H9 (cell line): ENCODE measurements around the gene KLF16. TPM values are rescaled to one million over a fixed set of nuclear protein-coding genes. Genes with fewer than 3 reads are reported as not detected.

Experiments
- DNase-seq: peaks from one replicate; pipeline ENCODE4 v3.0.0-alpha.2; 2017
- H2AFZ ChIP-seq: one replicate; pipeline ENCODE4 v1.6.1; 2013; ENCODE audit warnings: mild to moderate bottlenecking, low read length, control low read depth, moderate library complexity
- H2AK5ac ChIP-seq: 2 replicates; pipeline ENCODE4 v1.6.1; 2013; ENCODE audit warnings: low read length, control low read depth, mixed read lengths; ENCODE audit not compliant: insufficient read length
- H2BK120ac ChIP-seq: one replicate; pipeline ENCODE4 v1.6.1; 2013; ENCODE audit warnings: low read depth, mild to moderate bottlenecking, low read length, control low read depth, inconsistent platforms; ENCODE audit not compliant: poor library complexity, severe bottlenecking
- H2BK12ac ChIP-seq: 2 replicates; pipeline ENCODE4 v1.6.1; 2013; ENCODE audit warnings: low read length, control low read depth, mixed read lengths, low read depth; ENCODE audit not compliant: insufficient read length
- H2BK15ac ChIP-seq: 2 replicates; pipeline ENCODE4 v1.6.1; 2013; ENCODE audit warnings: low read depth, low read length, control low read depth
- H2BK20ac ChIP-seq: one replicate; pipeline ENCODE4 v1.6.1; 2013; ENCODE audit warnings: low read depth, mild to moderate bottlenecking, low read length, control low read depth, inconsistent platforms; ENCODE audit not compliant: poor library complexity, severe bottlenecking
- H2BK5ac ChIP-seq: 2 replicates; pipeline ENCODE4 v1.6.1; 2013; ENCODE audit warnings: low read length, control low read depth, mixed read lengths; ENCODE audit not compliant: insufficient read length
- H3K14ac ChIP-seq: 2 replicates; pipeline ENCODE4 v1.6.1; 2013; ENCODE audit warnings: low read length, control low read depth; ENCODE audit not compliant: insufficient read depth
- H3K18ac ChIP-seq: 2 replicates; pipeline ENCODE4 v1.6.1; 2013; ENCODE audit warnings: low read depth, mild to moderate bottlenecking, mixed read lengths, low read length, control low read depth; ENCODE audit not compliant: insufficient read length
- H3K23ac ChIP-seq: 2 replicates; pipeline ENCODE4 v1.6.1; 2013; ENCODE audit warnings: low read length, control low read depth, mixed read lengths, low read depth; ENCODE audit not compliant: insufficient read length
- H3K23me2 ChIP-seq: 2 replicates; pipeline ENCODE4 v1.6.1; 2013; ENCODE audit warnings: low read depth, mild to moderate bottlenecking, mixed read lengths, low read length, control low read depth; ENCODE audit not compliant: insufficient read length, poor library complexity, severe bottlenecking
- H3K27ac ChIP-seq: 2 replicates; pipeline ENCODE4 v1.5.1; 2013; ENCODE audit warnings: low read length, control low read depth, mixed read lengths, low read depth; ENCODE audit not compliant: insufficient read length
- H3K27me3 ChIP-seq: 2 replicates; pipeline ENCODE4 v1.6.1; 2013; ENCODE audit warnings: low read length, control low read depth, inconsistent platforms; ENCODE audit not compliant: insufficient read depth
- H3K4ac ChIP-seq: 2 replicates; pipeline ENCODE4 v1.6.1; 2013; ENCODE audit warnings: low read depth, mild to moderate bottlenecking, control low read depth, inconsistent platforms, low read length, moderate library complexity
- H3K4me1 ChIP-seq: 2 replicates; pipeline ENCODE4 v1.6.1; 2013; ENCODE audit warnings: low read length, control low read depth, inconsistent platforms; ENCODE audit not compliant: insufficient read depth
- H3K4me2 ChIP-seq: 2 replicates; pipeline ENCODE4 v1.6.1; 2013; ENCODE audit warnings: low read length, control low read depth, mixed read lengths; ENCODE audit not compliant: insufficient read length, insufficient read depth
- H3K56ac ChIP-seq: 2 replicates; pipeline ENCODE4 v1.6.1; 2013; ENCODE audit warnings: low read depth, mild to moderate bottlenecking, mixed read lengths, low read length, control low read depth; ENCODE audit not compliant: insufficient read length
- H3K79me1 ChIP-seq: 2 replicates; pipeline ENCODE4 v1.6.1; 2013; ENCODE audit warnings: low read depth, mild to moderate bottlenecking, moderate library complexity, low read length, control low read depth, inconsistent platforms; ENCODE audit not compliant: insufficient read depth, poor library complexity, severe bottlenecking
- H3K79me2 ChIP-seq: 2 replicates; pipeline ENCODE4 v1.6.1; 2013; ENCODE audit warnings: low read length, control low read depth, inconsistent platforms; ENCODE audit not compliant: insufficient read depth
- H3K9ac ChIP-seq: 2 replicates; pipeline ENCODE4 v1.6.1; 2013; ENCODE audit warnings: low read length, control low read depth, mixed read lengths; ENCODE audit not compliant: insufficient read length; ENCODE audit errors: extremely low read depth
- H3K9me3 ChIP-seq: one replicate; pipeline ENCODE4 v1.6.1; 2013; ENCODE audit warnings: low read depth, low read length, inconsistent platforms; ENCODE audit not compliant: control insufficient read depth
- H3T11ph ChIP-seq: one replicate; pipeline ENCODE4 v1.6.1; 2013; ENCODE audit warnings: mild to moderate bottlenecking, low read length, control low read depth, inconsistent platforms
- H4K20me1 ChIP-seq: one replicate; pipeline ENCODE4 v1.6.1; 2013; ENCODE audit not compliant: control insufficient read depth, insufficient read length, insufficient read depth
- H4K5ac ChIP-seq: 2 replicates; pipeline ENCODE4 v1.6.1; 2013; ENCODE audit warnings: low read depth, mild to moderate bottlenecking, mixed read lengths, low read length, control low read depth; ENCODE audit not compliant: insufficient read length
- H4K8ac ChIP-seq: replicated peaks from 2 replicates; pipeline ENCODE4 v1.6.1; 2013; ENCODE audit warnings: low read length, control low read depth, mixed read lengths, low read depth; ENCODE audit not compliant: insufficient read length
- H4K91ac ChIP-seq: 2 replicates; pipeline ENCODE4 v1.6.1; 2013; ENCODE audit warnings: low read depth, mild to moderate bottlenecking, moderate library complexity, mixed read lengths, low read length, control low read depth; ENCODE audit not compliant: insufficient read length
- H3K27ac Mint-ChIP-seq, 3 experiments: 2 replicates in 2 of 3; 3 replicates in 1 of 3; pipeline ENCODE4 v1.8.0; 2020 to 2021; ENCODE audit warnings: mixed read lengths in 3 of 3, mild to moderate bottlenecking in 1 of 3, moderate library complexity in 1 of 3
- H3K27me3 Mint-ChIP-seq: 2 replicates; pipeline ENCODE4 v1.8.0; 2021; ENCODE audit warnings: low read depth, mild to moderate bottlenecking, moderate library complexity, mixed read lengths
- H3K36me3 Mint-ChIP-seq, 3 experiments: 2 replicates in 2 of 3; 3 replicates in 1 of 3; pipeline ENCODE4 v1.8.0; 2020 to 2021; ENCODE audit warnings: low read depth in 3 of 3, mixed read lengths in 3 of 3; ENCODE audit not compliant: insufficient read depth in 1 of 3
- H3K4me1 Mint-ChIP-seq, 2 experiments: 2 replicates each; pipeline ENCODE4 v1.8.0; 2020; ENCODE audit warnings: mixed read lengths in 2 of 2
- H3K4me3 Mint-ChIP-seq, 2 experiments: 2 replicates in 1 of 2; 3 replicates in 1 of 2; pipeline ENCODE4 v1.8.0; 2020 to 2021; ENCODE audit warnings: mild to moderate bottlenecking in 2 of 2, mixed read lengths in 2 of 2, moderate library complexity in 1 of 2
- H3K9me3 Mint-ChIP-seq, 2 experiments: 2 replicates in 1 of 2; 3 replicates in 1 of 2; pipeline ENCODE4 v1.8.0; 2020; ENCODE audit warnings: mild to moderate bottlenecking in 2 of 2, mixed read lengths in 2 of 2, moderate library complexity in 1 of 2
- WGBS: extraction: QIAGEN DNeasy Blood & Tissue Kit; methylation state at CpG from one replicate; pipeline ENCODE4 v1.1.7; 2013; ENCODE audit warnings: missing lambda C conversion rate, low lambda C conversion rate, mixed read lengths; ENCODE audit not compliant: insufficient read length; ENCODE audit errors: extremely low coverage; 5-methylcytosine and 5-hydroxymethylcytosine counted together
- total RNA-seq: library from RNA; stranded (reverse); gene quantifications from 2 replicates; pipeline ENCODE4 v1.2.1, GENCODE V29; 2021
- TF ChIP-seq, protein P1 (sequence below): fragments of 200-600 bp; sonication (generic); conservative IDR thresholded peaks from 3 replicates; pipeline ENCODE4 v1.8.0; 2021; ENCODE audit warnings: antibody characterized with exemption, mild to moderate bottlenecking

KLF16 gene
- total RNA-seq, 1 experiment from 2014 or later = 66.8 TPM

DNA sequence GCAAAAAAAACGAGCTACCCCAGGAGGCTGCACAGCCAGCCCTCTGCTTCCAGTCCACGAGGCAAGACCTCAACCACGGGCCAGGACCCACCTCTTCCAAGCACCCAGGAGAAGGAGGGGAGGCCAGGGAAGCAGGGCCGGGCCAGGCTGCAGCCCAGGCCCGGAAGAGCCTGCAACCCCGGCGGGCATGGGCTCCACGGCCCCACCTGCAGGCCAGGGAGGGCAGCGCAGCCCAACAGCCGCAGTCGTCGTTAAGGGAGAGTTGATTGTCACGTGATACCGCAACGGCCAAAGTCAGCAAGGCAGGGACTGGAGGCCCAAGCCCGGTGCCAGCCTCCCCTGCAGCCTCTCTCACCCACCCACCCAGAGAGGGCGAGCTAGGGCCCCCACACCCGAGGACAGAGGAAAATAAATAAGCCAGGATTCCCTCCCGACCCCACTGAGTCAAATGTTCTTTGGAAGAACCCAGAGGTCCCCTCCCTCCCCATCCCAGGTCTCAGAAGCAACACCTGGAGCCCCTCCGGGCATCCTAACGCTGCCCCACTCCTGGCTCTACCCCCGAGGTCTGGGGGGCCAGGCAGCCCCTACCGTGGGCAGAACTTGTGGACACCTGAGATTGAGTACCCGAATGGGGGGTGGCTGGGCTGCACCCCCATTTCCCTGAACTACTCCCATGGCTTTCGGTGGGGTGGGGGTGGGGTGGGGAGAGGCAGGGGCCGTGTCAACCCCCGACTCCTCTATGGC is 9.9 kb downstream of the KLF16 start:
- TF ChIP-seq, protein P1, sequence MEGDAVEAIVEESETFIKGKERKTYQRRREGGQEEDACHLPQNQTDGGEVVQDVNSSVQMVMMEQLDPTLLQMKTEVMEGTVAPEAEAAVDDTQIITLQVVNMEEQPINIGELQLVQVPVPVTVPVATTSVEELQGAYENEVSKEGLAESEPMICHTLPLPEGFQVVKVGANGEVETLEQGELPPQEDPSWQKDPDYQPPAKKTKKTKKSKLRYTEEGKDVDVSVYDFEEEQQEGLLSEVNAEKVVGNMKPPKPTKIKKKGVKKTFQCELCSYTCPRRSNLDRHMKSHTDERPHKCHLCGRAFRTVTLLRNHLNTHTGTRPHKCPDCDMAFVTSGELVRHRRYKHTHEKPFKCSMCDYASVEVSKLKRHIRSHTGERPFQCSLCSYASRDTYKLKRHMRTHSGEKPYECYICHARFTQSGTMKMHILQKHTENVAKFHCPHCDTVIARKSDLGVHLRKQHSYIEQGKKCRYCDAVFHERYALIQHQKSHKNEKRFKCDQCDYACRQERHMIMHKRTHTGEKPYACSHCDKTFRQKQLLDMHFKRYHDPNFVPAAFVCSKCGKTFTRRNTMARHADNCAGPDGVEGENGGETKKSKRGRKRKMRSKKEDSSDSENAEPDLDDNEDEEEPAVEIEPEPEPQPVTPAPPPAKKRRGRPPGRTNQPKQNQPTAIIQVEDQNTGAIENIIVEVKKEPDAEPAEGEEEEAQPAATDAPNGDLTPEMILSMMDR = peak; percentile 95
- Histone ChIP-seq H2BK12ac (no peak overlapping the region), H3K79me2 (peaks cover 8% of the 10 kb centered on the region; the same call in 1 of the 2 replicates), H3T11ph (no peak overlapping the region), H3K4me1 (peaks cover 7% of the 10 kb centered on the region; the same call in 1 of the 2 replicates), H2AFZ (no peak overlapping the region), H3K9me3 (no peaks in the 10 kb centered on the region), H3K56ac (no peak overlapping the region), H3K79me1 (peaks cover 11% of the 10 kb centered on the region), H4K20me1 (no peaks in the 10 kb centered on the region), H2BK20ac (no peak overlapping the region), H3K4me2 (no peak overlapping the region), H2BK15ac (no peak overlapping the region), H3K18ac (no peak overlapping the region), H3K23ac (no peak overlapping the region), H4K8ac (no peak overlapping the region), H3K14ac (no peak overlapping the region), H3K27me3 (no peaks in the 10 kb centered on the region), H2BK120ac (no peak overlapping the region), H3K4ac (no peak overlapping the region), H4K5ac (no peak overlapping the region), H4K91ac (no peak overlapping the region), H3K23me2 (peaks cover 6% of the 10 kb centered on the region), H3K9ac (no peak overlapping the region), H2AK5ac (no peak overlapping the region), H2BK5ac (no peak overlapping the region), H3K27ac (no peak overlapping the region)
- H3K27ac Mint-ChIP-seq = peak overlapping the region in 2 of 3 experiments; percentile 72 to 87; a peak in 2 of 7 replicates
- no CpG with 5 or more reads among the region's 27 CpGs for WGBS
- H3K4me3 Mint-ChIP-seq = peak overlapping the region; percentile 34 to 66; a peak in 4 of 5 replicates
- no peaks in the 10 kb centered on the region for H3K9me3 Mint-ChIP-seq
- peaks cover 0 to 10% (median 0%) of the 10 kb centered on the region in 3 experiments; a peak in 2 of 7 replicates for H3K36me3 Mint-ChIP-seq
- no peaks in the 10 kb centered on the region for H3K27me3 Mint-ChIP-seq
- DNase-seq = peak; percentile 90
- H3K4me1 Mint-ChIP-seq = peaks cover 21 to 49% of the 10 kb centered on the region in 2 experiments
